Measurements from ENCODE around the gene LBH.

Gene LBH

GRCh38 chr2:30235859-30236535 is 4.7 kb downstream of the LBH start:
- DNase-seq (ENCODE audit: low spot score) = no peak

GRCh38 chr2:30236591-30237238 is 5.4 kb downstream of the LBH start:
- DNase-seq (ENCODE audit: low spot score) = no peak

GRCh38 chr2:30237239-30237965 is 6.1 kb downstream of the LBH start:
- no peak for DNase-seq (ENCODE audit: low spot score)

GRCh38 chr2:30237966-30238800 is 6.8 kb downstream of the LBH start:
- no peak for DNase-seq (ENCODE audit: low spot score)

GRCh38 chr2:30239308-30239985 is 8.1 kb downstream of the LBH start:
- DNase-seq (ENCODE audit: low spot score) = peak; percentile 63

- no peak for DNase-seq (ENCODE audit: low spot score)
Measured at GRCh38 chr2:30239986-30240752, 8.8 kb downstream of the LBH start.

GRCh38 chr2:30243231-30243630 is 11.9 kb downstream of the LBH start:
- no peak for DNase-seq (ENCODE audit: low spot score)

GRCh38 chr2:30245364-30245763 is 14.0 kb downstream of the LBH start:
- DNase-seq (ENCODE audit: low spot score) = no peak

- no peak for DNase-seq (ENCODE audit: low spot score)
Measured at GRCh38 chr2:30248791-30249190, 17.5 kb downstream of the LBH start.

GRCh38 chr2:30249354-30249753 is 18.0 kb downstream of the LBH start:
- no peak for DNase-seq (ENCODE audit: low spot score)

- no peak for DNase-seq (ENCODE audit: low spot score)
Measured at GRCh38 chr2:30250421-30250820, 19.1 kb downstream of the LBH start.

GRCh38 chr2:30252723-30253701 is 21.7 kb downstream of the LBH start:
- DNase-seq (ENCODE audit: low spot score) = no peak

- no peak for DNase-seq (ENCODE audit: low spot score)
Measured at GRCh38 chr2:30253873-30254684, 22.7 kb downstream of the LBH start.

- no peak for DNase-seq (ENCODE audit: low spot score)
Measured at GRCh38 chr2:30254685-30255001, 23.3 kb downstream of the LBH start.

- no peak for DNase-seq (ENCODE audit: low spot score)
Measured at GRCh38 chr2:30255026-30255425, 23.7 kb downstream of the LBH start.

- no peak for DNase-seq (ENCODE audit: low spot score)
Measured at GRCh38 chr2:30255466-30256408, 24.4 kb downstream of the LBH start.

- no peak for DNase-seq (ENCODE audit: low spot score)
Measured at GRCh38 chr2:30257266-30258214, 26.2 kb downstream of the LBH start.

Measured in RKO (cell line).